GM13977 (cell line): Measurements from ENCODE around the gene NUPR1.

ENCODE experiments used
- DNase-seq: peaks from one replicate; pipeline ENCODE4 v3.0.0; 2012; ENCODE audit warnings: low spot score
- in situ Hi-C: fragments of 300-500 bp; cut with MboI; formaldehyde crosslinking; loops from one replicate; pipeline ENCODE4 v1.12.0; 2022; ENCODE audit warnings: low sequenced_read_pairs, low pct_unique_long_range_greater_than_20kb, mixed read lengths, inconsistent platforms; ENCODE audit not compliant: unreplicated experiment
- TF ChIP-seq, protein P1 (sequence below): IDR thresholded peaks from 2 replicates; pipeline ENCODE4 v1.5.1; 2012; ENCODE audit warnings: mild to moderate bottlenecking, control low read depth; ENCODE audit not compliant: insufficient read depth; ENCODE audit errors: extremely low read depth, missing control alignments

Gene NUPR1

GRCh38 chr16:28513484-28514181, 25.1 kb downstream of the NUPR1 start:
- TF ChIP-seq, protein P1, sequence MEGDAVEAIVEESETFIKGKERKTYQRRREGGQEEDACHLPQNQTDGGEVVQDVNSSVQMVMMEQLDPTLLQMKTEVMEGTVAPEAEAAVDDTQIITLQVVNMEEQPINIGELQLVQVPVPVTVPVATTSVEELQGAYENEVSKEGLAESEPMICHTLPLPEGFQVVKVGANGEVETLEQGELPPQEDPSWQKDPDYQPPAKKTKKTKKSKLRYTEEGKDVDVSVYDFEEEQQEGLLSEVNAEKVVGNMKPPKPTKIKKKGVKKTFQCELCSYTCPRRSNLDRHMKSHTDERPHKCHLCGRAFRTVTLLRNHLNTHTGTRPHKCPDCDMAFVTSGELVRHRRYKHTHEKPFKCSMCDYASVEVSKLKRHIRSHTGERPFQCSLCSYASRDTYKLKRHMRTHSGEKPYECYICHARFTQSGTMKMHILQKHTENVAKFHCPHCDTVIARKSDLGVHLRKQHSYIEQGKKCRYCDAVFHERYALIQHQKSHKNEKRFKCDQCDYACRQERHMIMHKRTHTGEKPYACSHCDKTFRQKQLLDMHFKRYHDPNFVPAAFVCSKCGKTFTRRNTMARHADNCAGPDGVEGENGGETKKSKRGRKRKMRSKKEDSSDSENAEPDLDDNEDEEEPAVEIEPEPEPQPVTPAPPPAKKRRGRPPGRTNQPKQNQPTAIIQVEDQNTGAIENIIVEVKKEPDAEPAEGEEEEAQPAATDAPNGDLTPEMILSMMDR, result no peak
- in situ Hi-C loops, result no loop called here
- peak; percentile 9 for DNase-seq

DNA sequence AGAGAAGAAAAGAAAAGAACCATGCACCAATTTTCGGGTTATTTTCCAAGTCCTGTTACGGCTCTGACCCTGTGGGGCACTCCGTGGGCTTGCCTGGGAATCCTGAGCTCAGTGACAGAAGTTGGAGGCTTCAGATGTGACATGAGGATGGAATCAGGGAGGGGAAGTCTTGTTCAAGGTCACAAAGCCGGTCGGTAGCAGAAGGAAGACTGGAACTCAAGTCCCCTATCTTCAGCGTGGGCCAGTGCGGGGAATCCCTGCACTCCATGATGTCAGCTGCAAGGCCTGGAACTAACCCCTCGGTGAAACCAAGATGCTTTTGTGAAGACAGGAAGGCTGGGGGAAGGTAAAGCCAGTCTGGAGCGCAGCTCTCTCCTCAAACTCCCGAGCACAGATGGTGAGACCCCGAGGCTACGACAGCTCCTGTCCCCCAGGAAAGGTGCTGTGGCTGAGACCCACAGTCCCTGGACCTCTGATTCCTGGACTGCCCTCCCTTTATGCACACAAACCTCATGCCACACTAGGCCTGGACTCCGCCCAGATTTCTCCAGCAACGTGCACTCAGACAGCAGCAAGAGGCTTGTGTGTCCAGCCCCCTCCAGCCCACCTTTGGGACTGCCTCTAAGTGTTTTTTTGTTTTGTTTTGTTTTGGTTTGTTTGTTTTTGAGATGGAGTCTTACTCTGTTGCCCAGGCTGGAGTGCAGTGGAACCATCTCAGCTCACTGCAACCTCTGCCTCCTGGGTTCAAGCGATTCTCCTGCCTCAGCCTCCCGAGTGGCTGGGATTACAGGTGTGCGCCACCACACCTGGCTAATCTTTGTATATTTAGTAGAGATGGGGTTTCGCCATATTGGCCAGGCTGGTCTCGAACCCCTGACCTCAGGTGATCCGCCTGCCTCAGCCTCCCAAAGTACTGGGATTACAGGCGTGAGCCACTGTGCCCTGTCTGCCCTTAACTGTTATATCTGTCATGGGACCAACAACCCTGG, 26.7 kb downstream of the NUPR1 start:
- DNase-seq, result no peak
- in situ Hi-C loops, result no loop called here
- TF ChIP-seq, protein P1, result no peak

- TF ChIP-seq, protein P1, result no peak
- in situ Hi-C loops, result no loop called here
- no peak for DNase-seq
Observed at GRCh38 chr16:28511031-28511430, 27.7 kb downstream of the NUPR1 start.

GRCh38 chr16:28505489-28506137, 33.2 kb downstream of the NUPR1 start:
- DNase-seq, result peak; percentile 13
- in situ Hi-C loops, result no loop called here
- TF ChIP-seq, protein P1, result no peak

DNA sequence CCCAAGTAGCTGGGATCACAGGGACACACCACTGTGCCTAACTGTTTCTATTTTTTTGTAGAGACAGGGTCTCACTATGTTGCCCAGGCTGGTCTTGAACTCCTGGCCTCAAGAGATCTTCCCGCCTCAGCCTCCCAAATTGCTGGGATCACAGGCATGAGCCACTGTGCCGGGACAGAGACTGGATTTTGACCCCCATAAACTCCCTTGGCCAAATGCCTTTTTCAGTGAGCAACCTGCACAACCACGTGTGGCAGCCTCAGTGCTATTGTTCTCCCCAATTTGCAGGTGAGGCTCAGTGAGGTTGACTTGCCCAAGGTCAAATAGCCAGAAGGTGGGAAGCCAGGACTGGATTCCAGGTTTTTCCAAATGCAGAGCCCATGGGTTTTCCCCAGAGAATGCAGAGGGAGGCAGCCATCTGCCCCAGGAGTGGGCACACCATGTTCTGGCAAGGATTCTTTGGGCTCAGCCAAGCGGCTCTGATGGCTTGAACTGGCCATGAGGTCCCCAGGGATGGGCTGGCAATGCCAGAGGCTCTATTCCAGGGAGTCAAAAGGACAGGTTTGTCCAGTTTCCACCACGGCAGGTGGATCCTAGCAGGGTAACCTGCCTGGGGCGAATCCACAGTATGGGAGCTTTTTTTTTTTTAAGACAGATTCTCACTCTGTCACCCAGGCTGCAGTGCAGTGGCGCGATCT, 33.9 kb downstream of the NUPR1 start:
- in situ Hi-C loops, result no loop called here
- DNase-seq, result peak; percentile 7
- TF ChIP-seq, protein P1, result no peak

DNA sequence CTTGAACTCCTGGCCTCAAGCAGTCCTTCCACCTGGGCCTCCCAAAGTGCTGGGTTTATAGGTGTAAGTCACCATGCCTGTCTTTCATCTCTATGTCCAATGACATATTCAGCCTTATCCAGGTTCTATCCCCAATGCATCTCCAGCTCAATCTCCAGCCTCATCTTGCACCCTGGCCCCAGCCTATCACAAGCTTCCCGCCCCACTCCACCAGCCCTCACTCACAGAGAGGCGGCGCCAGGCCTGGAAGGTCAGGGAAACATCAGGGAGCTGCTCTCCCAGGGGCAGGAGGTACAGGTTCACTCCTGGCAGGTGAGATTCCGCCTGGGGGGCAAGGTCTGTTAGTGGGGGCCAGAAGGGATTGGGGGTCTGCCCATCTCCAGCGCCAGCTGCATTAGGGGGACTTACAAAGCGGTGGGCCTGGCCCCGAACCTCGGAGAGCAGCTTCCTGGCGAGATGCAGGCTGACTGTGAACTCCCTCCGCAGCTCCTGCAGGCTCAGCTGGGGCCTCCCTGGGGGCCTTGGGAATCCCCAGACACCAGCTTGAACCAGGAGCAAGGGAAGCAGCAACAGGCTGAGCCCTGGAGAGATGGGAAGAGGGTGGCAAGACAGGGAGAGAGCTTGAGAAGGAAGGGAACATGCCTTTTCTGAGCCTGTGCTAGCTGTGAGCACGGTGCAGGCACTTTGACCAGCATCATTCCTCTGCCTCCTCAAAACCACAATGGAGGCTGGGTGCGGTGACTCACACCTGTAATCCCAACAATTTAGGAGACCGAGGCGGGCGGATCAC, 35.1 kb downstream of the NUPR1 start:
- in situ Hi-C loops, result no loop called here
- TF ChIP-seq, protein P1, result no peak
- DNase-seq, result peak; percentile 8
